Natural killer cell (primary cell): Measurements from ENCODE around the gene PINLYP. TPM values are rescaled to one million over a fixed set of nuclear protein-coding genes. Genes with fewer than 3 reads are reported as not detected.
A peak's percentile ranks its signal among the peaks of the same experiment; 100 is the strongest.
"Not testable (repeated sequence)": the region's sequence is repeated elsewhere in the genome, so short reads cannot be mapped to it uniquely, and the experiment has no call there.

ENCODE experiments used
- ATAC-seq, 3 donors: fragments of 150-1000 bp in 2 of 3; fragments of 200-7000 bp in 1 of 3; cut with Tn5 transposase; 1 replicate in 1 of 3; 2 replicates in 2 of 3; pipeline ENCODE4 v1.10.0; 2021; ENCODE audit warnings: mild to moderate bottlenecking in 2 of 3, moderate library complexity in 2 of 3
- DNase-seq, 2 donors: peaks; one replicate each; pipeline versions ENCODE4 v3.0.0 to v3.0.0-alpha.2; 2013 to 2021; ENCODE audit warnings: mixed read lengths in 1 of 2
- H3K27ac ChIP-seq: one replicate; pipeline ENCODE4 v1.5.1; 2013; ENCODE audit warnings: mild to moderate bottlenecking, low read length
- H3K27me3 ChIP-seq: one replicate; pipeline ENCODE4 v1.6.1; 2013; ENCODE audit warnings: low read length; ENCODE audit not compliant: control insufficient read depth, insufficient read depth
- H3K36me3 ChIP-seq: one replicate; pipeline ENCODE4 v1.6.1; 2013; ENCODE audit warnings: low read length; ENCODE audit not compliant: control insufficient read depth, insufficient read depth
- H3K4me1 ChIP-seq: one replicate; pipeline ENCODE4 v1.6.1; 2013; ENCODE audit warnings: low read length; ENCODE audit not compliant: control insufficient read depth, insufficient read depth
- H3K4me3 ChIP-seq: one replicate; pipeline ENCODE4 v1.5.1; 2013; ENCODE audit warnings: low read length
- H3K9me3 ChIP-seq: one replicate; pipeline ENCODE4 v1.6.1; 2013; ENCODE audit warnings: low read length; ENCODE audit not compliant: control insufficient read depth, insufficient read depth
- H3K27ac Mint-ChIP-seq, 2 donors: one replicate each; pipeline ENCODE4 v1.8.0; 2022; ENCODE audit warnings: mild to moderate bottlenecking in 2 of 2, mixed read lengths in 2 of 2, moderate library complexity in 1 of 2
- H3K27me3 Mint-ChIP-seq, 2 donors: one replicate each; pipeline ENCODE4 v1.8.0; 2022; ENCODE audit warnings: low read depth in 2 of 2, mixed read lengths in 2 of 2
- H3K36me3 Mint-ChIP-seq: one replicate; pipeline ENCODE4 v1.8.0; 2022; ENCODE audit warnings: mixed read lengths
- H3K4me1 Mint-ChIP-seq, 2 donors: one replicate each; pipeline ENCODE4 v1.8.0; 2022; ENCODE audit warnings: mixed read lengths in 2 of 2
- H3K4me3 Mint-ChIP-seq: one replicate; pipeline ENCODE4 v1.8.0; 2022; ENCODE audit warnings: mild to moderate bottlenecking, moderate library complexity, mixed read lengths
- H3K9me3 Mint-ChIP-seq, 2 donors: one replicate each; pipeline ENCODE4 v1.8.0; 2022; ENCODE audit warnings: mixed read lengths in 2 of 2
- CTCF ChIP-seq: fragments of 200-600 bp; IDR thresholded peaks from one replicate; pipeline ENCODE4 v1.8.0; 2022; ENCODE audit warnings: antibody characterized with exemption
- WGBS: methylation state at CpG from one replicate; pipeline ENCODE4 v1.1.7; 2013; ENCODE audit warnings: missing lambda C conversion rate; ENCODE audit not compliant: insufficient coverage; 5-methylcytosine and 5-hydroxymethylcytosine counted together
- intact Hi-C: fragments of 100-400 bp; cut with micrococcal nuclease; formaldehyde crosslinking; loops from one replicate; pipeline ENCODE4 v1.14.2; 2022
- total RNA-seq, 4 donors: library from RNA; stranded (reverse); fragments of 120-200 nt in 1 of 4; gene quantifications; one replicate each; pipeline versions ENCODE4 v1.2.3 to v1.2.4, GENCODE V29; 2013 to 2022

PINLYP gene
- total RNA-seq, 3 donors from 2014 or later (not counting 1 experiment from before 2014, with no cell fraction given) = 1.7 to 3.0 (median 2.4) TPM

GRCh38 chr19:43581467-43581866, 5.9 kb downstream of the PINLYP start:
- no peak overlapping the region for H3K4me3 ChIP-seq
- ATAC-seq = no peak
- H3K36me3 Mint-ChIP-seq = no peaks in the 10 kb centered on the region
- 67% methylated on average over 6 of the region's 7 CpGs for WGBS
- H3K27me3 ChIP-seq = no peaks in the 10 kb centered on the region
- peaks cover 0 to 6% of the 10 kb centered on the region in 2 donors for H3K27me3 Mint-ChIP-seq
- no peak for DNase-seq
- peak overlapping the region; percentile 21 for H3K4me3 Mint-ChIP-seq
- H3K4me1 Mint-ChIP-seq = peaks cover 19 to 24% of the 10 kb centered on the region in 2 donors
- H3K27ac Mint-ChIP-seq = peak overlapping the region in 1 of 2 donors; percentile 48
- no peaks in the 10 kb centered on the region for H3K9me3 Mint-ChIP-seq
- no peak overlapping the region for H3K27ac ChIP-seq
- no peaks in the 10 kb centered on the region for H3K9me3 ChIP-seq
- H3K36me3 ChIP-seq = no peaks in the 10 kb centered on the region
- H3K4me1 ChIP-seq = peaks cover 26% of the 10 kb centered on the region
- intact Hi-C loops = no loop called here
- TF ChIP-seq CTCF = no peak

- no peaks in the 10 kb centered on the region for H3K9me3 ChIP-seq
- Mint-ChIP-seq H3K4me1 (peaks cover 18 to 21% of the 10 kb centered on the region in 2 donors), H3K36me3 (no peaks in the 10 kb centered on the region), H3K27ac (peak overlapping the region; percentile 23 to 48), H3K4me3 (no peak overlapping the region), H3K27me3 (peaks cover 0 to 6% of the 10 kb centered on the region in 2 donors), H3K9me3 (no peaks in the 10 kb centered on the region)
- H3K27me3 ChIP-seq = no peaks in the 10 kb centered on the region
- TF ChIP-seq CTCF = no peak
- no peak overlapping the region for H3K27ac ChIP-seq
- DNase-seq (no peak), ATAC-seq (no peak)
- WGBS = 87% methylated on average over 1 of the region's 2 CpGs
- H3K4me1 ChIP-seq = peaks cover 26% of the 10 kb centered on the region
- H3K36me3 ChIP-seq = no peaks in the 10 kb centered on the region
- intact Hi-C loops = no loop called here
- H3K4me3 ChIP-seq = no peak overlapping the region
Observed at GRCh38 chr19:43582495-43582894, 6.9 kb downstream of the PINLYP start.

- Histone ChIP-seq H3K27ac (no peak overlapping the region), H3K4me3 (no peak overlapping the region), H3K36me3 (no peaks in the 10 kb centered on the region), H3K27me3 (no peaks in the 10 kb centered on the region), H3K4me1 (peaks cover 26% of the 10 kb centered on the region), H3K9me3 (no peaks in the 10 kb centered on the region)
- no peak overlapping the region for H3K4me3 Mint-ChIP-seq
- no peaks in the 10 kb centered on the region for H3K36me3 Mint-ChIP-seq
- 100% methylated on average over 1 of the region's 1 CpG for WGBS
- no peaks in the 10 kb centered on the region for H3K27me3 Mint-ChIP-seq
- ATAC-seq (peak in 2 of 3 donors; percentile 14 to 37), DNase-seq (no peak)
- H3K9me3 Mint-ChIP-seq = no peaks in the 10 kb centered on the region
- intact Hi-C loops = no loop called here
- H3K4me1 Mint-ChIP-seq = peaks cover 17 to 26% of the 10 kb centered on the region in 2 donors
- TF ChIP-seq CTCF = no peak
- H3K27ac Mint-ChIP-seq = peak overlapping the region; percentile 78 to 84
Observed at GRCh38 chr19:43584484-43584883, 8.9 kb downstream of the PINLYP start.

- Mint-ChIP-seq H3K4me3 (no peak overlapping the region), H3K27me3 (no peaks in the 10 kb centered on the region), H3K9me3 (no peaks in the 10 kb centered on the region), H3K27ac (no peak overlapping the region), H3K36me3 (no peaks in the 10 kb centered on the region), H3K4me1 (peaks cover 10 to 30% of the 10 kb centered on the region in 2 donors)
- intact Hi-C loops = no loop called here
- H3K27me3 ChIP-seq = no peaks in the 10 kb centered on the region
- H3K36me3 ChIP-seq = peaks cover 2% of the 10 kb centered on the region
- no peak overlapping the region for H3K27ac ChIP-seq
- no peak for ATAC-seq
- no peak for TF ChIP-seq CTCF
- WGBS = 79% methylated on average over 2 of the region's 2 CpGs
- H3K9me3 ChIP-seq = no peaks in the 10 kb centered on the region
- H3K4me3 ChIP-seq = no peak overlapping the region
- peaks cover 11% of the 10 kb centered on the region for H3K4me1 ChIP-seq
- DNase-seq = no peak
Observed at GRCh38 chr19:43586346-43586745, 10.7 kb downstream of the PINLYP start.

- H3K4me3 Mint-ChIP-seq = not testable (repeated sequence)
Observed at GRCh38 chr19:43587029-43587428, 11.4 kb downstream of the PINLYP start.

More at GRCh38 chr19:43587029-43587428, 11.4 kb downstream of the PINLYP start:
- H3K36me3 ChIP-seq, H3K4me1 ChIP-seq, H3K27me3 ChIP-seq, H3K9me3 ChIP-seq, ATAC-seq, intact Hi-C loops, H3K27ac ChIP-seq, DNase-seq, H3K9me3 Mint-ChIP-seq, H3K27me3 Mint-ChIP-seq, H3K36me3 Mint-ChIP-seq, H3K4me3 ChIP-seq, H3K27ac Mint-ChIP-seq: not testable (repeated sequence)
- H3K4me1 Mint-ChIP-seq = peaks cover 10 to 30% of the 10 kb centered on the region in 2 donors
- WGBS = 93% methylated on average over 3 of the region's 3 CpGs
